Middle frontal gyrus (tissue), 1 donor: ENCODE results near the gene ENKD1.

ENCODE experiments used
- DNase-seq: peaks from one replicate; pipeline ENCODE4 v3.0.0-alpha.2; 2015; ENCODE audit warnings: low spot score; ENCODE audit errors: extremely low spot score

The ENKD1 gene

GRCh38 chr16:67679935-67680897, 13.7 kb upstream of the ENKD1 start:
- DNase-seq = no peak

DNA sequence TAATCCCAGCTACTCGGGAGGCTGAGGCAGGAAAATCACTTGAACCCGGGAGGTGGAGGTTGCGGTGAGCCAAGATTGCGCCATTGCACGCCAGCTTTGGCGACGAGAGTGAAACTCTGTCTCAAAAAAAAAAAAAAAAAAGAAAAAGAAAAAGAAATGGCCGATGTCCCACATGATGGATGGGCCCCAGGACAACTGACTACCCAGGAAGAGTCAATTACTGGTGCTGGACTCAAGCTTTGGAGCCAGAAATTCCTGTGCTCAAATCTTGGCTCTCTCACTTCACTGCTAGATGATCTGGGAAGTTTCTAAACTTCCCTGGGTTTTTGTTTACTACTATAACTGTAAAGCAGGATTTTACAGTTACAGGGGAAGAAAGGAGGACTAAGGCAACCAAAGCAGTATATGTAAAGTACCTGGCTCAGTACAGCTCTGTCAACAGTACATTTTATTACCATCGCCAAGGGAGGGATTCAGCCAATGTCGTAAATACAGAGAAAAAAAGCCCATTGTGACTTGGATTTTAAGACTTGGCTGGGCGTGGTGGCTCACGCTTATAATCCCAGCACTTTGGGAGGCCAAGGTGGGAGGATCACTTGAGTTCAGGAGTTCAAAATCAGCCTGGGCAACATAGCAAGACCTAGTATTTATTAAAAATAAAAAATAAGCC, 11.9 kb upstream of the ENKD1 start:
- DNase-seq = no peak

GRCh38 chr16:67677712-67678111, 11.2 kb upstream of the ENKD1 start:
- no peak for DNase-seq

DNA sequence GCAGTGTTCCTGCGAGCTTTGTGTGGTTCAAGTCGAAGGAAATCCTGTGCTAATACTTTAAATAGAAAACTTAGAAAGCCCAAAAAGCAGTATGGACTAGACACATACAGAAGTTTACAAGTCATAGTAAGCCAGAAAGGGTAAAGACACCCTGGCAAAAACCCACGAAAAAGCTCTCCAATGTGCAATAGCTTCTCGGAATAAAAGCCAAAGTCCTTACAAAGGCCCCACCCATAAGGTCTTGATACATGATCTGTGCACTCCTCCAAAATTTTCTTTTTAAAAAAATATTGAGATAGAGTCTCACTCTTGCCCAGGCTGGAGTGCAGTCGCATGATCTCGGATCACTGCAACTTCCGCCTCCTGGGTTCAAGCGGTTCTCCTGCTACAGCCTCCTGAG, 10.4 kb upstream of the ENKD1 start:
- no peak for DNase-seq

- no peak for DNase-seq
Observed at GRCh38 chr16:67676516-67676915, 10.0 kb upstream of the ENKD1 start.

DNA sequence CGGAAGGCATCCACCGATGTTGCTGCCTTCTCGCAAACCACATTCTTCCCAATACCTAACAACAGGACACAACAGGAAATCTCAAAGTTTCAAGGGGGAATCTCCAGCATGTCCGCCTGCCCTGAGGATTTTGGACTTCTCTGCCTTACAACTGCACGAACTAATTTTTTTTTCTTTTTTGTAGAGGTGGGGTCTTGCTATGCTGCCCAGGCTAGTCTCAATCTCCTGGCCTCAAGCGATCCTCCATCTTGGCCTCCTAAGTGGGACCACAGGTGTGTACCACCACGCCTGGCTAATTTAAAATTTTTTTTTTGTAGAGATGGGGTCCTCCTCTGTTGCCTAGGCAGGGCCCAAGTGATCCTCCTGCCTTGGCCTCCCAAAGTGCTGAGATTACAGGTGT, 9.4 kb upstream of the ENKD1 start:
- DNase-seq = no peak

- no peak for DNase-seq
Observed at GRCh38 chr16:67675579-67675935, 9.0 kb upstream of the ENKD1 start.

DNA sequence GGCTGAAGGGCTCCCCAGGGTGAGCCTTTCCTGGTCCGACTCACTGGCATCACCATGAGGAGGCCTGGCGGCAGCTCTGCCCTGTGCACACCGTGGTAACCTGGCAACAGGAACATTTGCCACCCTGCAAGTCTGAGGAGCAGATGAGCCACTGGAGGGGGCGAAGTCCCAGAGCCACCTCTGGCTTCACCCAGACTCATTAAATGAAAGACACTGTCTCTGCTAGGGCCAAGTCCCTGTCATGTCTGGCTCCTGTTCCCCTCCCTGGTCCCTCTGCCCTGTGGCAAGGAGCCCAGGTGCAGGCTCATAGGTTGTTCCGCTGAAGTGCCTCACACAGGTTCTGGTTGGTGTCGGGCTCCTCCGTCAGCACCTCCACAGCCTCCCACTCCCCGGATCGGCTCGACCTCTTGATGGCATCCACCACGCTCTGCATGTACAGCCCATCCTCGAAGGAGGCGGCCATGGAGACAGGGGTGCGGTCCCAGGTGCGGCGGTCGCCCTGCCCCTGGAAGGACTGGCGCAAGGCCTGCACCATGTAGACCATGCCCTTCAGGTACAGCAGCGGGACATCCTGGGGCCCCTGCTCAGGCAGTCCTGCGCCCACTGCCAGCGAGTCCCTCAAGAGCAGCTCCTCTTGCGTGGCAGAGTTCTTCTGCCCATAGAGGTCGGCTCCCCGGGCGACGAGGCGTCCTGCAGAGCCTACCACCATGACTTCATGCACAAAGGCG, 8.5 kb upstream of the ENKD1 start:
- no peak for DNase-seq

GRCh38 chr16:67673712-67674580, 7.4 kb upstream of the ENKD1 start:
- no peak for DNase-seq

- no peak for DNase-seq
Observed at GRCh38 chr16:67672739-67673662, 6.5 kb upstream of the ENKD1 start.

- DNase-seq = no peak
Observed at GRCh38 chr16:67672306-67672705, 5.8 kb upstream of the ENKD1 start.

- no peak for DNase-seq
Observed at GRCh38 chr16:67669499-67670101, 3.0 kb upstream of the ENKD1 start.

DNA sequence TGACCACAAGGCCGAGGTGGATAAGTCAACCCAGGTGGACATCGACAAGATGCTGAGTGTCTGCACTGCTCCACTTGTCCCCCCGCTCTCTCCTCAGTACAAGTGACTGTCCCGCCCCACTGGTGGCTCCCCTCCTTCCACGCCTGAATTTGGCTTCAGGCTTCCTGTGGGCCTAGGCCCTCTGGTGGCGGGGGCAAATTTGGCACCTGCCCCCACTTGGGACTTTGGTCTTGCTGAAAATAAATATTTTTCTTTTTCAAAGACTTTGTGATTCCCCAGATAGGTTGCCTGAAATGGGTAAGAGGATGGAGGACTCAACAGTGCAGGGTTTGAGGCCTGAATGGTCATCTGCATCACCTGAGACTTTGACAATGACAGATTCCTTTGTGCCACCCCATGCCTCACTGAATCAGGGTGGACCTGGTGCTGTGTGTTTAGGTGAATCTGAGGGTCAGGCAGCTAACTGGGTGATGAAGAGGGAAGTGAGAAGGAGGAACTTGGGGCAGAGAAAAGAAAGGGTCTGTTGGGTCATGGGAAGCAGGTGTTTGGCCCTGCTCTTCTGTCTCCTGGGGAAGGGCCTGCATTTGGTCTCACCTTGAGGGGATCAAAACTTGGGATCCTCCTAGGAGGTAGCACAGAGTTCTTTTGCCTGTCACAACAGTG, 2.1 kb upstream of the ENKD1 start:
- DNase-seq = no peak

- peak; percentile 68 for DNase-seq
Observed at GRCh38 chr16:67667817-67668494, 1.4 kb upstream of the ENKD1 start.

DNA sequence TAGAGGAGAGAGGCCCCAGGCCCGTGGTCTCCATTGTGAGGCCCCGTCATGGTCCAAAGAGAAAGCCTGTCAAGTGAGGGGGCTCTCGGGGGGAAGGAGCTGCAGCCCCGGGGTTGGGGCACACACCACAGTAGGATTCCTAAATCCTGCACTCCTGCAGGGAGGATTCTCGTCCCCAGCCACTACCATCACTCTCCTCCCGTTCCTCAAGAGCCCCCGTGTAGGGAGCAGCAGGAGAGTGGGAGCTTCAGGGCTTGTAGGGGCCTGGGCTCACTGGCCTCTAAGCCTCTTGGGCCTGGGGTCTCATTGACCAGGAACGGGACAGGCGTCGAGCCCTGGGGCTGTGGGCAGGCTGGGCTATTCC, 885 bp upstream of the ENKD1 start:
- no peak for DNase-seq

DNA sequence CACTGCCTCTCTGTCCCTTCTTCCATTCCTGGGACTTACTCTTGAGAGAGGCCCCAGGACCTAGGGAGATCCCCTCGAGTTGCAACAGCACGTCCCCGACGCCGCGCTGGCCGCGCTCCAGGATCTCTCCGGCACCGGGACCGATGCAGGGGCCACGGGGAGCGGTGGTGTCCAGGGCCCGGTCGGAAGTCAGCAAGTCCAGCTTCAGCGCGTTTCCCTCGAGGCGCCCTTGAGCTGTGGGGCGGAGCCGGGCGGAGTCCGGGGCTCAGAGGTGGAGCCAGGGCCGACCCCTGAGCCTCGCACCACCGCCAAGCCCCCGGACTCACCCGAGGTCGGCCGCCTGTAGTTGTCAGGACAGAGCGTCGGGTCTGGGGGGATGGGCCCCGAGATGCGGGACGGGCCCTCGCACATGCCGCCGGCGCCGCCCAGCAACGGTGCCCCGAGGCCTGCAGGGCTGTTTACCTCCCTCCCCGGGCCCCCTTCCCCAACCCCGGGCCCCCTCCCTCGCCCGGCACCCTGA, 458 bp downstream of the ENKD1 start:
- no peak for DNase-seq

- DNase-seq = no peak
Observed at GRCh38 chr16:67665598-67665997, 952 bp downstream of the ENKD1 start.

- no peak for DNase-seq
Observed at GRCh38 chr16:67664871-67665270, 1.7 kb downstream of the ENKD1 start.
